ENCODE results near the gene MAFB. TPM values are rescaled to one million over a fixed set of nuclear protein-coding genes. Genes with fewer than 3 reads are reported as not detected.

The MAFB gene
- total RNA-seq, 1 experiment from 2014 or later = 0.85 TPM

GRCh38 chr20:40697541-40697940 is 8.5 kb upstream of the MAFB start:
- DNase-seq = no peak
- no peak overlapping the region for H3T11ph ChIP-seq (ENCODE audit: low read length)
- no peak overlapping the region for H2BK15ac ChIP-seq (ENCODE audit: low read depth, low read length)
- Mint-ChIP-seq H3K36me3 (ENCODE audit: insufficient read depth in 1 of 3, low read depth in 3 of 3) (peaks cover 0 to 3% (median 2%) of the 10 kb centered on the region in 3 experiments; a peak in 3 of 7 replicates), H3K27ac (no peak overlapping the region; a peak in 1 of 7 replicates), H3K9me3 (peaks cover 4 to 5% of the 10 kb centered on the region in 2 experiments), H3K4me3 (no peak overlapping the region), H3K4me1 (peaks cover 7 to 10% of the 10 kb centered on the region in 2 experiments), H3K27me3 (ENCODE audit: low read depth) (peaks cover 84% of the 10 kb centered on the region)
- H2BK120ac ChIP-seq (ENCODE audit: low read depth, low read length, poor library complexity, severe bottlenecking) = no peak overlapping the region
- H4K5ac ChIP-seq (ENCODE audit: insufficient read length, low read depth, low read length) = no peak overlapping the region
- no peak overlapping the region for H3K9ac ChIP-seq (ENCODE audit: extremely low read depth, insufficient read length, low read length)
- no peak overlapping the region for H3K4me2 ChIP-seq (ENCODE audit: insufficient read depth, insufficient read length, low read length)
- H2BK20ac ChIP-seq (ENCODE audit: low read depth, low read length, poor library complexity, severe bottlenecking) = no peak overlapping the region
- no peaks in the 10 kb centered on the region for H3K23me2 ChIP-seq (ENCODE audit: insufficient read length, low read depth, low read length, poor library complexity, severe bottlenecking)
- H3K18ac ChIP-seq (ENCODE audit: insufficient read length, low read depth, low read length) = no peak overlapping the region
- TF ChIP-seq CTCF (conservative IDR thresholded peaks at IDR 0.05) = no peak
- no peaks in the 10 kb centered on the region for H3K79me2 ChIP-seq (ENCODE audit: insufficient read depth, low read length)
- no peaks in the 10 kb centered on the region for H3K9me3 ChIP-seq (ENCODE audit: control insufficient read depth, low read depth, low read length)
- H3K56ac ChIP-seq (ENCODE audit: insufficient read length, low read depth, low read length) = no peak overlapping the region
- H2AFZ ChIP-seq (ENCODE audit: low read length) = no peak overlapping the region
- no peak overlapping the region for H4K91ac ChIP-seq (ENCODE audit: insufficient read length, low read depth, low read length)
- no peak overlapping the region for H3K27ac ChIP-seq (ENCODE audit: insufficient read length, low read depth, low read length)
- H2BK12ac ChIP-seq (ENCODE audit: insufficient read length, low read depth, low read length) = no peak overlapping the region
- no peak overlapping the region; the same call in 1 of the 2 replicates for H3K14ac ChIP-seq (ENCODE audit: insufficient read depth, low read length)
- H3K4me1 ChIP-seq (ENCODE audit: insufficient read depth, low read length) = no peaks in the 10 kb centered on the region
- H3K4ac ChIP-seq (ENCODE audit: low read depth, low read length) = no peak overlapping the region
- H2BK5ac ChIP-seq (ENCODE audit: insufficient read length, low read length) = no peak overlapping the region
- H3K79me1 ChIP-seq (ENCODE audit: insufficient read depth, low read depth, low read length, poor library complexity, severe bottlenecking) = no peaks in the 10 kb centered on the region
- H4K20me1 ChIP-seq (ENCODE audit: control insufficient read depth, insufficient read depth, insufficient read length) = no peaks in the 10 kb centered on the region
- H4K8ac ChIP-seq (replicated peaks; ENCODE audit: insufficient read length, low read depth, low read length) = no peak overlapping the region
- peaks cover 36% of the 10 kb centered on the region for H3K27me3 ChIP-seq (ENCODE audit: insufficient read depth, low read length)
- no peak overlapping the region for H3K23ac ChIP-seq (ENCODE audit: insufficient read length, low read depth, low read length)
- WGBS (ENCODE audit: extremely low coverage, insufficient read length, low lambda C conversion rate) = no CpG with 5 or more reads among the region's 5 CpGs
- H2AK5ac ChIP-seq (ENCODE audit: insufficient read length, low read length) = no peak overlapping the region
